NT2/D1 (cell line): ENCODE measurements around the gene GEMIN4.

Source experiments
- SUZ12 ChIP-seq: IDR thresholded peaks from 2 replicates; pipeline ENCODE4 v1.6.1; 2011; ENCODE audit not compliant: insufficient read length, insufficient read depth; ENCODE audit errors: extremely low read depth
- YY1 ChIP-seq: IDR thresholded peaks from 2 replicates; pipeline ENCODE4 v1.6.1; 2011; ENCODE audit not compliant: insufficient read length, insufficient read depth
- ZNF274 ChIP-seq: IDR thresholded peaks from 2 replicates; pipeline ENCODE4 v1.6.1; 2011; ENCODE audit warnings: mild to moderate bottlenecking, low read depth, low read length

- TF ChIP-seq YY1 (no peak), SUZ12 (no peak), ZNF274 (no peak)
These were observed 25.7 kb downstream of the GEMIN4 start for GRCh38 chr17:726271-726919.
